CD4-positive, alpha-beta T cell treated with Interleukin-4 for 4 hours (primary cell): ENCODE data around the gene NPPB.
"Not testable (repeated sequence)": the region's sequence is repeated elsewhere in the genome, so short reads cannot be mapped to it uniquely, and the experiment has no call there.

Source experiments
- DNase-seq: peaks from one replicate; pipeline ENCODE4 v3.0.0-alpha.2; 2020

NPPB gene

DNA sequence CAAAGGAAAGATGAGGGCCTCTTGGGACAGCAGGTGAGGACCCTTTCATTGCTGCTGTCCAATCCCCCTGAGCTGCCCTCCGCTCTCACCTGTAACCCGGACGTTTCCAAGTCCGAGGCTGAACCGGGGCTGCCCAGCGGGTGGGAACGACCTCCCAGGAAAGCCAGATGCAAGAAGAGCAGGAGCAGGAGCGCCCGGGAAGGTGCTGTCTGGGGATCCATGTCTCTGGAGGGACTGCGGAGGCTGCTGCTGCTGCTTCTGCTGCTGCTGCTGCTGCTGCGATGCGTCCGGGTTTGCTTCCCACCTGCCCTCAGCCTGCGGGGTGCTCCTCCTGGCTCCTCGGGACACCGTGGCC, at the start of gene NPPB:
NPPB (minus strand) TSS at position 333 of the 355 bp plus-strand sequence; CDS start at position 221, 112 bp downstream.
- DNase-seq, result no peak

DNA sequence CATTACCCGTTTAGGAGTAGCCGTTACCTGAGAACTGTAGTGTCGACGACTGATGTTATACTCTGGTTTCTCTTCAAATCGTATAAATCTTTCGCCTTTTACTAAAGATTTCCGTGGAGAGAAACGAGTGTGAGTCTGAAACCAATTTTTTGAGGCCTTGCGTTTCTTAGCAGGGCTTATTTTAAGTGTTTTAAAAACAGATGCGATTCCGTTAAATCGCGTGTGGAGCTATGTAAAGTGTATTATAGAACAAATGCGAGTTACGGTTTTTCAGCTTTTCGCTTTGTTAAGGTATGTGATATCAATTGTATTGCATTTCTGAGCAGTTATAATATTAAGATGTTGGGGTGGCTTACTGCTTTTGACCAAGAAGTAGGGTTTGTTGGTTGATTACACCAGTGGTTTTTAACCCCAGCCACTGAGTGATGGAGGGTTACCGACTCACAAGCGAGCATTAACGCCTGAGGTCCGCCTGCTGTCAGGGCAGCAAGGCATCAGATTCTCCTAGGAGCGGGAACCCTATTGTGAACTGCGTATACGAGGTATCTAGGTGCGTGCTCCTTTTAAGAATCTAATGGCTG, 49.4 kb upstream of the NPPB start:
- peak; percentile 89 for DNase-seq

- DNase-seq, result peak; percentile 94
Observed at GRCh38 chr1:11907275-11908094, 48.7 kb upstream of the NPPB start.

GRCh38 chr1:11906870-11907269, 48.1 kb upstream of the NPPB start:
- no peak for DNase-seq

DNA sequence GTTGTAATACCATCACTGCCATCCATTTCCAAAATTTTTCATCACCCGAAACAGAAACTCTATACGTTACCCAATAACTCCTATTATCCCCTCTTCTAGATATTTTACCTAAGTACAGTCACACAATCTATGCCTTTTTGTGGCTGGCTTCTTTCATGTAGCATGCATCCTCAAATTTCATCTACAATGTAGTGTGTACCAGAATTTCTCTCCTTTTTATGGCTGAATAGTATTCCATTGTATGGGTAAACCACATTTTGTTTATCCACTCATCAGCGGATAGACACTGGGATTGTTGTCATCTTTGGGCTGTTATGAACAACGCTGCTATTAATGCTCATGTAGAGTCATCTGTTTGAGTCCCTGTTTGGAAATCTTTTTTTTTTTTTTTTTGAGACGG, 46.2 kb upstream of the NPPB start:
- DNase-seq, result no peak

GRCh38 chr1:11904156-11904555, 45.4 kb upstream of the NPPB start:
- not testable (repeated sequence) for DNase-seq

GRCh38 chr1:11903210-11903609, 44.5 kb upstream of the NPPB start:
- no peak for DNase-seq

DNA sequence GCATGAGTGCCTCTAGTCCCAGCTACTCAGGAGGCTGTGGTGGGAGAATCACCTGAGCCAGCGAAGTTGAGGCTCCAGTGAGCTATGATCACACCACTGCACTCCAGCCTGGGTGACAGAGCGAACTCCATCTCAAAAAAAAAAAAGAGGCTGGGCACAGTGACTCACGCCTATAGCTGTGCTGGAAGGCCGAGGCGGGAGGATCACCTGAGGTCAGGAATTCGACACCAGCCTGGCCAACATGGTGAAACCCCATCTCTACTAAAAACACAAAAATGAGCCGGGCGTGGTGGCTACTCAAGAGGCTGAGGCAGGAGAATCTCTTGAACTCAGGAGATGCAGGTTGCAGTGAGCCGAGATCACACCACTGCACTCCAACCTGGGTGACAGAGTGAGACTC, 42.7 kb upstream of the NPPB start:
- not testable (repeated sequence) for DNase-seq

DNA sequence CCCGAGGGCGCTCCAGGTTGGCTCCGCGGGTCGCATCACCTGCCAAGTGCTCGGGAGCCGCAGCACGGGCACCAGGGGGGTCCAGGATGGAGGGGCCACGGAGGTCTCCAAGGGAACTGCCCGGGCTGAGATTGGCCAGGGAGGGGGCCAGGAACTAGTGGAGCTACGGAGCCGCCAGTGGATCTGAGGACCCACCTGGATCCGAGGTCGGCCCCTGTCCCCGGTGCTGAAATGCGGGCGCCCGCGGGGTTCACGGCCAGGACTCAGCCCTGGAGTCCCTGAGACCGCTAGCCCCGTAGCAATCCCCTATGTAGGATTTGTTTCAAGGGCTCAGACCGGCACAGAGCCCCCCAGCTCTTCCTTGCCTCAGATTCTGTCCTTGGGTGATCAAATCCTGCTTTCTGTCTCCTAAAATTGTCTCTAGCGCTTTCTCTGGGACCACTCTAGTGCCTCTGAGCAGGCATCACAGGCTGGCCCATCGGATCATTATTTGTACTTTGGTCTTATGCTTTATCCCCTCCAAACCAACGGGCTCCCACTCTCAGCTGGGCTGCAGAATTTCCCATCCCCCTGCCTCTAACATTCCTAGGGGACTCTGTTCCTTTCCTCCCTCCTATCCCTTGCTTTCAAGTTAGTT, 40.2 kb upstream of the NPPB start:
- no peak for DNase-seq

DNA sequence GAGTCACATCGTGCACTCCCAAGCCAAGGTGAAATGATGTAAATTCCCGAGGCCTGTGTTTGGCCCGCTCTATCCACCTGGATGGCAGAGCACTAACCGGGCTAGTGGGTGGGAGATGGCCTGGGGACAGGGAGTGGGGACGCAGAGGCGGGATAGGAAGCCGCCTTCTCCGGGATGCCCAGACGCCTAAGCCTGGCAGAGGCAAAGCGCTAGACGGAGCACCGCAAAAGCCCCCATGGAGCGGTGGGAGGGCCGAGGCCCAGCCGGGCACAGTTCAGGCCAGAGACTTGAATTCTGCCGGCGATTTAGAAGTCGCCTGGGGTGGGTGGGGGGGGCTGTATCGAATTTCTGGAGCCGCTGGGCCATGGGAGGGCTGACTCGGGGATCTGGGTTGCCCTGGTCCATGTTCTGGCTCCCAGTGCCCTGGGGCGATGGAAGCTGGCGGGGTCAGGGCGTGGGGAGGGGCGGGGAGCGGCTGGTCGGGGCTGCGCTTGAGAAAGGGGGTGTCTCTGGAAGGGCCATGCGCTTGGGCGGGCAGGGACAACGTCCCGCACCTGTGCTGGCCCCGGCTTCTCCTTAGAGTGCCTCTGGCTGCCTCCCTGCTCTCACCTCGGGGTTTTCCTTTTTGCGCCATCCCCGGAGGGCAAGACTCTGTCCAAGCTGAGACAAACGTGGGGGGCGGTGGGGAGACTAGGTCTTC, 39.5 kb upstream of the NPPB start:
- no peak for DNase-seq

DNA sequence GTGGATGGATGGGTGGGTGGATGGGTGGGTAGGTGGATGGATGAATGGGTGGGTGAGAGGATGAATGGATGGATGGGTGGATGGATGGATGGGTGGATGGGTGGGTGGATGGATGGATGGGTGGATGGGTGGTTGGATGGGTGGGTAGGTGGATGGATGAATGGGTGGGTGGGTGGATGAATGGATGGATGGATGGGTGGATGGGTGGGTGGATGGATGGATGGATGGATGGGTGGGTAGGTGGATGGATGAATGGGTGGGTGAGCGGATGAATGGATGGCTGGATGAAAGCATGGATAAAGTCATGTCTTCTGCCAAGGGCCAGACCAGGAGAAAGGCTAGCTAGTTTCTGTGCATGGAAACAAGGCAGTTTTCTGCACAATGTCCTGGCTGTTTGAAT, 35.8 kb upstream of the NPPB start:
- DNase-seq, result not testable (repeated sequence)

DNA sequence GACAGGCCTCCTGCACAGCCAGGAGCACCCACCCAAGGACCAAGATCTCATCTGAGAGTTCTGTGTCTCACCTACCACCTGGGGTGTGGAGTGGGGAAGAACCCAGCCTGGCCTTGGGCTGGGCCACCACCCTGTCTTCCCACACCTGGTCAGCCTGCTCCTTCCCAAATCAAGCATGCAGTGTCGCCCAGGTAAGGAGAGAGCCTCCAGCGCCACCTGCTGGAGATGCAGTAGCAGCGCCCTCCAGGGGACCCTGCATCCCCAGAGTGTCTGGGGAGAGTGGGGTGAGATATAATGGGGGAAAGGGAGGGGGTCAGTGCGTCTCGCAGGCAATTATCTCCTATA, 35.1 kb upstream of the NPPB start:
- DNase-seq, result peak; percentile 59

GRCh38 chr1:11891433-11892186, 32.9 kb upstream of the NPPB start:
- DNase-seq, result no peak

GRCh38 chr1:11888877-11889208, 30.1 kb upstream of the NPPB start:
- no peak for DNase-seq

GRCh38 chr1:11888206-11888876, 29.6 kb upstream of the NPPB start:
- DNase-seq, result no peak

DNA sequence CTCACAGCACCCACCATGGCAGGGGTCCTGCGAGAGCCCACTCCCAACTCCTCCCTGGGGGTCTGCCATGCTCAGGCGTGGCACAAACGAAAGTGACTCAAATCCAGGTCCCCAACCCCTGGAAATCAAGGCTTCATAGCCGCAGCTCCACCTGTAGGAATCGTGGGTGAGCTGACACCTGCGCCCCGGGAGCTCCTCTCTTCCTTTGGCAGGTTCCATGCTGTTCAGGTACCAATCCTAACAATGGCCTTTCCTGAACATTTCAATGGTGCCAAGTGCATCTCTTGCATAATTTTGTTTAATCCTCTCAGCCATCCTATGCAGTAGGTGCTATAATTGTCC, 28.9 kb upstream of the NPPB start:
- no peak for DNase-seq

- DNase-seq, result no peak
Observed at GRCh38 chr1:11886986-11887665, 28.4 kb upstream of the NPPB start.

GRCh38 chr1:11885916-11886315, 27.2 kb upstream of the NPPB start:
- DNase-seq, result no peak

GRCh38 chr1:11882814-11883538, 24.2 kb upstream of the NPPB start:
- DNase-seq, result no peak

- DNase-seq, result no peak
Observed at GRCh38 chr1:11881749-11882441, 23.1 kb upstream of the NPPB start.
